Right atrium auricular region (tissue), 2 donors: ENCODE measurements around the gene MCM3AP. TPM values are rescaled to one million over a fixed set of nuclear protein-coding genes. Genes with fewer than 3 reads are reported as not detected.
A peak's percentile ranks its signal among the peaks of the same experiment; 100 is the strongest.

Experiments used
- DNase-seq: peaks from one replicate; pipeline ENCODE4 v3.0.0-alpha.2; 2019; ENCODE audit warnings: low spot score
- H3K27ac ChIP-seq, 2 donors: fragments of 200-600 bp; sonication (generic); 1 replicate in 1 of 2; 2 replicates in 1 of 2; pipeline ENCODE4 v1.5.1; 2016 to 2019
- H3K27me3 ChIP-seq, 2 donors: fragments of 200-600 bp; sonication (generic); one replicate each; pipeline versions ENCODE4 v1.5.1 to v1.6.0; 2017 to 2019
- H3K36me3 ChIP-seq: fragments of 200-600 bp; sonication (generic); one replicate; pipeline ENCODE4 v1.5.1; 2016
- H3K4me1 ChIP-seq, 2 donors: fragments of 200-600 bp; sonication (generic); one replicate each; pipeline versions ENCODE4 v1.5.1 to v1.6.0; 2017 to 2019
- H3K4me3 ChIP-seq, 2 donors: fragments of 200-600 bp; sonication (generic); 1 replicate in 1 of 2; 2 replicates in 1 of 2; pipeline ENCODE4 v1.5.1; 2017 to 2019; ENCODE audit warnings: mild to moderate bottlenecking in 1 of 2, moderate library complexity in 1 of 2
- H3K9me3 ChIP-seq, 2 donors: fragments of 200-600 bp; sonication (generic); one replicate each; pipeline ENCODE4 v1.5.1; 2019
- CTCF ChIP-seq, 2 donors: fragments of 200-600 bp; sonication (generic); IDR thresholded peaks; one replicate each; pipeline ENCODE4 v1.5.1; 2019; ENCODE audit warnings: antibody characterized with exemption in 2 of 2
- total RNA-seq, 2 donors: library from RNA; depleted of rRNA; stranded (reverse); fragments of >200 nt; gene quantifications; one replicate each; pipeline ENCODE4 v1.1.0, GENCODE V29; 2016

MCM3AP gene
- total RNA-seq, 2 donors from 2014 or later = 35.7 to 45.4 TPM

- Histone ChIP-seq H3K4me1 (peaks cover 0 to 6% of the 10 kb centered on the region in 2 donors), H3K27ac (no peak overlapping the region), H3K9me3 (no peaks in the 10 kb centered on the region), H3K4me3 (no peak overlapping the region), H3K36me3 (peaks cover 33% of the 10 kb centered on the region), H3K27me3 (no peaks in the 10 kb centered on the region)
- no peak for DNase-seq
- no peak for TF ChIP-seq CTCF (IDR thresholded peaks at IDR 0.05)
Observed at GRCh38 chr21:46234436-46234950, 50.9 kb downstream of the MCM3AP start.

GRCh38 chr21:46229923-46230260 lies 55.5 kb downstream of the MCM3AP start:
- no peak for DNase-seq
- H3K27ac ChIP-seq = peak overlapping the region in 1 of 2 donors; percentile 86
- no peak for TF ChIP-seq CTCF (IDR thresholded peaks at IDR 0.05)
- peaks cover 0 to 35% of the 10 kb centered on the region in 2 donors for H3K4me1 ChIP-seq
- H3K27me3 ChIP-seq = no peaks in the 10 kb centered on the region
- H3K4me3 ChIP-seq = peak overlapping the region; percentile 58 to 88
- peaks cover 3% of the 10 kb centered on the region for H3K36me3 ChIP-seq
- no peaks in the 10 kb centered on the region for H3K9me3 ChIP-seq

GRCh38 chr21:46229133-46229922 lies 56.1 kb downstream of the MCM3AP start:
- no peaks in the 10 kb centered on the region for H3K9me3 ChIP-seq
- peak; percentile 55 to 83 for TF ChIP-seq CTCF (IDR thresholded peaks at IDR 0.05)
- H3K36me3 ChIP-seq = no peaks in the 10 kb centered on the region
- peak overlapping the region; percentile 58 to 88 for H3K4me3 ChIP-seq
- H3K27me3 ChIP-seq = no peaks in the 10 kb centered on the region
- H3K4me1 ChIP-seq = peaks cover 0 to 39% of the 10 kb centered on the region in 2 donors
- peak overlapping the region; percentile 73 to 86 for H3K27ac ChIP-seq
- DNase-seq = no peak

GRCh38 chr21:46228345-46229051 lies 56.9 kb downstream of the MCM3AP start, which contains the start of gene LSS:
Gene LSS (minus strand): TSS chr21:46228774. CDS start chr21:46228745, 29 bp downstream.
- peaks cover 0 to 44% of the 10 kb centered on the region in 2 donors for H3K4me1 ChIP-seq
- peak within 1 kb of the TSS; percentile 86 to 90 for H3K27ac ChIP-seq
- TF ChIP-seq CTCF (IDR thresholded peaks at IDR 0.05) = no peak
- peak; percentile 95 for DNase-seq
- peak within 1 kb of the TSS; percentile 88 for H3K4me3 ChIP-seq
- no peaks in the 10 kb centered on the region for H3K27me3 ChIP-seq
- no peaks in the 10 kb centered on the region for H3K36me3 ChIP-seq
- no peaks in the 10 kb centered on the region for H3K9me3 ChIP-seq

GRCh38 chr21:46227811-46228344 lies 57.5 kb downstream of the MCM3AP start:
- TF ChIP-seq CTCF (IDR thresholded peaks at IDR 0.05) = no peak
- Histone ChIP-seq H3K36me3 (no peaks in the 10 kb centered on the region), H3K9me3 (no peaks in the 10 kb centered on the region), H3K27ac (peak overlapping the region; percentile 86 to 90), H3K27me3 (no peaks in the 10 kb centered on the region), H3K4me1 (peaks cover 0 to 47% of the 10 kb centered on the region in 2 donors), H3K4me3 (peak overlapping the region; percentile 88)
- DNase-seq = no peak
